Measurements from ENCODE around the gene TMTC2.

The TMTC2 gene

DNA sequence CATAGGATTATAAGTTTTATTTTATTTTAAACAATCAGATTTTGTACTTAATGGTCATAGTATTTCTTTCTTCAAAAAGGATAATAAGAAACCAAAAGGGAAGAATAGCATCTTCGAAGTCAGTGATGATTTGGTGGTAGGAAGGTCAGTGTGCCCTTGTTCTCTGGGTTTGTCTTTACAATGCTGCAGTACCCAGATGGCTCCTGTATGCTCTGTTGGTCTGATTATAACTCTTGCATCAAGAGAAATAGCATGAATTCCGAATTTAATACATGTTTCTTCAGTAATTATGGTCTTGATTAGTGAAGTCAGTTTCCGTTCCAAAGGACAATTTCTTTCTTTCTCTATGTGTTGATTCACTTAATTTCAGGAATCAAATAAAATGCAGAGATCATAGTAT is 180.2 kb downstream of the TMTC2 start:
- no peak overlapping the region for H3K4me2 ChIP-seq (ENCODE audit: low read length)
- H2BK5ac ChIP-seq (ENCODE audit: low read depth, low read length, poor library complexity) = no peak overlapping the region
- H3K36me3 ChIP-seq (ENCODE audit: control insufficient read depth in 1 of 2, insufficient read depth in 2 of 2, low read length in 2 of 2) = peaks cover 3 to 7% of the 10 kb centered on the region in 2 experiments
- H3K23ac ChIP-seq (ENCODE audit: low read length) = peak overlapping the region; percentile 99
- no peaks in the 10 kb centered on the region for H3K4me1 ChIP-seq (ENCODE audit: control insufficient read depth in 1 of 2, insufficient read depth in 2 of 2, low read length in 2 of 2)
- H3K9me3 ChIP-seq (ENCODE audit: insufficient read depth, low read depth, low read length) = no peaks in the 10 kb centered on the region
- H4K8ac ChIP-seq (ENCODE audit: low read depth, low read length) = no peak overlapping the region
- H3K79me2 ChIP-seq (ENCODE audit: control insufficient read depth, insufficient read depth, low read length, poor library complexity) = no peaks in the 10 kb centered on the region
- no peak overlapping the region for H2BK12ac ChIP-seq (ENCODE audit: low read length)
- H3K27ac ChIP-seq (ENCODE audit: low read depth, low read length) = no peak overlapping the region
- no peak overlapping the region for H3K4me3 ChIP-seq (ENCODE audit: low read depth, low read length)
- no peak overlapping the region for H3K9ac ChIP-seq (ENCODE audit: low read length)
- no peaks in the 10 kb centered on the region for H3K27me3 ChIP-seq (ENCODE audit: insufficient read depth, low read length)
- DNase-seq = no peak
- H4K91ac ChIP-seq (ENCODE audit: low read depth, low read length) = no peak overlapping the region
- H3K4ac ChIP-seq (ENCODE audit: low read depth, low read length) = no peak overlapping the region
- no peak overlapping the region for H2AK5ac ChIP-seq (ENCODE audit: low read length)
- no CpG with 5 or more reads among the region's 3 CpGs for WGBS (ENCODE audit: extremely low coverage, insufficient coverage, insufficient read length)
- no peak overlapping the region for H4K12ac ChIP-seq (ENCODE audit: low read depth, low read length)
- no peak overlapping the region for H3K18ac ChIP-seq (ENCODE audit: low read length)
- H2BK120ac ChIP-seq (ENCODE audit: insufficient read depth, low read length, poor library complexity) = no peak overlapping the region
- no peak overlapping the region for H2AFZ ChIP-seq (ENCODE audit: insufficient read depth, low read length, poor library complexity)
- no peak overlapping the region for H3K14ac ChIP-seq (ENCODE audit: low read length)
- H3K79me1 ChIP-seq (ENCODE audit: low read length) = no peaks in the 10 kb centered on the region

- Histone ChIP-seq H3K18ac (ENCODE audit: low read length) (no peak overlapping the region), H3K9me3 (ENCODE audit: insufficient read depth, low read depth, low read length) (no peaks in the 10 kb centered on the region), H3K27me3 (ENCODE audit: insufficient read depth, low read length) (no peaks in the 10 kb centered on the region), H3K9ac (ENCODE audit: low read length) (no peak overlapping the region), H2AK5ac (ENCODE audit: low read length) (no peak overlapping the region), H3K4me2 (ENCODE audit: low read length) (no peak overlapping the region), H4K91ac (ENCODE audit: low read depth, low read length) (no peak overlapping the region), H3K27ac (ENCODE audit: low read depth, low read length) (no peak overlapping the region), H2BK12ac (ENCODE audit: low read length) (no peak overlapping the region), H4K8ac (ENCODE audit: low read depth, low read length) (no peak overlapping the region), H3K79me2 (ENCODE audit: control insufficient read depth, insufficient read depth, low read length, poor library complexity) (no peaks in the 10 kb centered on the region), H2BK5ac (ENCODE audit: low read depth, low read length, poor library complexity) (no peak overlapping the region), H3K4me3 (ENCODE audit: low read depth, low read length) (no peak overlapping the region), H4K12ac (ENCODE audit: low read depth, low read length) (no peak overlapping the region), H3K4ac (ENCODE audit: low read depth, low read length) (no peak overlapping the region), H3K36me3 (ENCODE audit: control insufficient read depth in 1 of 2, insufficient read depth in 2 of 2, low read length in 2 of 2) (peaks cover 3 to 7% of the 10 kb centered on the region in 2 experiments), H3K14ac (ENCODE audit: low read length) (no peak overlapping the region), H2AFZ (ENCODE audit: insufficient read depth, low read length, poor library complexity) (no peak overlapping the region), H3K4me1 (ENCODE audit: control insufficient read depth in 1 of 2, insufficient read depth in 2 of 2, low read length in 2 of 2) (no peaks in the 10 kb centered on the region), H2BK120ac (ENCODE audit: insufficient read depth, low read length, poor library complexity) (no peak overlapping the region), H3K23ac (ENCODE audit: low read length) (no peak overlapping the region), H3K79me1 (ENCODE audit: low read length) (no peaks in the 10 kb centered on the region)
- no CpG with 5 or more reads among the region's 6 CpGs for WGBS (ENCODE audit: extremely low coverage, insufficient coverage, insufficient read length)
- DNase-seq = peak in 1 of 2 donors; percentile 30
These were observed 181.2 kb downstream of the TMTC2 start for GRCh38 chr12:82867762-82868500.

GRCh38 chr12:82870771-82871377 is 184.2 kb downstream of the TMTC2 start:
- no peak overlapping the region for H3K27ac ChIP-seq (ENCODE audit: low read depth, low read length)
- H3K4me1 ChIP-seq (ENCODE audit: control insufficient read depth in 1 of 2, insufficient read depth in 2 of 2, low read length in 2 of 2) = no peaks in the 10 kb centered on the region
- H4K12ac ChIP-seq (ENCODE audit: low read depth, low read length) = no peak overlapping the region
- H3K4me3 ChIP-seq (ENCODE audit: low read depth, low read length) = no peak overlapping the region
- no peak overlapping the region for H2BK120ac ChIP-seq (ENCODE audit: insufficient read depth, low read length, poor library complexity)
- no peaks in the 10 kb centered on the region for H3K79me2 ChIP-seq (ENCODE audit: control insufficient read depth, insufficient read depth, low read length, poor library complexity)
- H3K14ac ChIP-seq (ENCODE audit: low read length) = no peak overlapping the region
- H4K91ac ChIP-seq (ENCODE audit: low read depth, low read length) = no peak overlapping the region
- no peaks in the 10 kb centered on the region for H3K27me3 ChIP-seq (ENCODE audit: insufficient read depth, low read length)
- H3K79me1 ChIP-seq (ENCODE audit: low read length) = no peaks in the 10 kb centered on the region
- H2BK5ac ChIP-seq (ENCODE audit: low read depth, low read length, poor library complexity) = no peak overlapping the region
- H2AK5ac ChIP-seq (ENCODE audit: low read length) = no peak overlapping the region
- no peak overlapping the region for H4K8ac ChIP-seq (ENCODE audit: low read depth, low read length)
- peak in 1 of 2 donors; percentile 70 for DNase-seq
- H3K18ac ChIP-seq (ENCODE audit: low read length) = no peak overlapping the region
- no peak overlapping the region for H3K23ac ChIP-seq (ENCODE audit: low read length)
- H2BK12ac ChIP-seq (ENCODE audit: low read length) = no peak overlapping the region
- H3K4me2 ChIP-seq (ENCODE audit: low read length) = no peak overlapping the region
- H3K36me3 ChIP-seq (ENCODE audit: control insufficient read depth in 1 of 2, insufficient read depth in 2 of 2, low read length in 2 of 2) = peaks cover 2 to 3% of the 10 kb centered on the region in 2 experiments
- H3K4ac ChIP-seq (ENCODE audit: low read depth, low read length) = no peak overlapping the region
- no peaks in the 10 kb centered on the region for H3K9me3 ChIP-seq (ENCODE audit: insufficient read depth, low read depth, low read length)
- no peak overlapping the region for H3K9ac ChIP-seq (ENCODE audit: low read length)
- H2AFZ ChIP-seq (ENCODE audit: insufficient read depth, low read length, poor library complexity) = no peak overlapping the region

GRCh38 chr12:82872088-82872487 is 185.4 kb downstream of the TMTC2 start:
- Histone ChIP-seq H3K9ac (ENCODE audit: low read length) (no peak overlapping the region), H3K23ac (ENCODE audit: low read length) (no peak overlapping the region), H3K4me2 (ENCODE audit: low read length) (no peak overlapping the region), H3K14ac (ENCODE audit: low read length) (no peak overlapping the region), H3K9me3 (ENCODE audit: insufficient read depth, low read depth, low read length) (no peaks in the 10 kb centered on the region), H3K4me1 (ENCODE audit: control insufficient read depth in 1 of 2, insufficient read depth in 2 of 2, low read length in 2 of 2) (no peaks in the 10 kb centered on the region), H3K27ac (ENCODE audit: low read depth, low read length) (no peak overlapping the region), H2AK5ac (ENCODE audit: low read length) (no peak overlapping the region), H3K4me3 (ENCODE audit: low read depth, low read length) (no peak overlapping the region), H3K79me1 (ENCODE audit: low read length) (no peaks in the 10 kb centered on the region), H3K4ac (ENCODE audit: low read depth, low read length) (no peak overlapping the region), H3K36me3 (ENCODE audit: control insufficient read depth in 1 of 2, insufficient read depth in 2 of 2, low read length in 2 of 2) (peaks cover 2 to 3% of the 10 kb centered on the region in 2 experiments), H4K12ac (ENCODE audit: low read depth, low read length) (no peak overlapping the region), H2AFZ (ENCODE audit: insufficient read depth, low read length, poor library complexity) (no peak overlapping the region), H2BK120ac (ENCODE audit: insufficient read depth, low read length, poor library complexity) (no peak overlapping the region), H2BK12ac (ENCODE audit: low read length) (no peak overlapping the region), H4K91ac (ENCODE audit: low read depth, low read length) (no peak overlapping the region), H3K18ac (ENCODE audit: low read length) (no peak overlapping the region), H3K79me2 (ENCODE audit: control insufficient read depth, insufficient read depth, low read length, poor library complexity) (no peaks in the 10 kb centered on the region), H3K27me3 (ENCODE audit: insufficient read depth, low read length) (no peaks in the 10 kb centered on the region), H4K8ac (ENCODE audit: low read depth, low read length) (no peak overlapping the region), H2BK5ac (ENCODE audit: low read depth, low read length, poor library complexity) (no peak overlapping the region)
- DNase-seq = no peak
- no CpG with 5 or more reads among the region's 2 CpGs for WGBS (ENCODE audit: extremely low coverage, insufficient coverage, insufficient read length)
